Right lobe of liver (tissue), 4 donors: ENCODE data around the gene TSEN2.

ENCODE experiments used
- POLR2A ChIP-seq: fragments of 450-650 bp; IDR thresholded peaks from one replicate; pipeline ENCODE4 v1.6.1; 2017; ENCODE audit warnings: antibody characterized with exemption, mild to moderate bottlenecking
- TF ChIP-seq, protein P1 (sequence below), 4 donors: fragments of 200-600 bp in 3 of 4; fragments of 450-650 bp in 1 of 4; IDR thresholded peaks; one replicate each; pipeline versions ENCODE4 v1.5.1 to v1.8.0; 2016 to 2022; ENCODE audit warnings: antibody characterized with exemption in 4 of 4, mild to moderate bottlenecking in 2 of 4
- donor health status: DM: no; HTN: no; CAD: no.
- donor health status: DM: no; HTN: no; CAD: no.
- donor health status: DM: no; HTN: yes; CAD: no.

GRCh38 chr3:12477256-12477655, 7.0 kb upstream of the TSEN2 start:
- no peak for TF ChIP-seq POLR2A
- TF ChIP-seq, protein P1, sequence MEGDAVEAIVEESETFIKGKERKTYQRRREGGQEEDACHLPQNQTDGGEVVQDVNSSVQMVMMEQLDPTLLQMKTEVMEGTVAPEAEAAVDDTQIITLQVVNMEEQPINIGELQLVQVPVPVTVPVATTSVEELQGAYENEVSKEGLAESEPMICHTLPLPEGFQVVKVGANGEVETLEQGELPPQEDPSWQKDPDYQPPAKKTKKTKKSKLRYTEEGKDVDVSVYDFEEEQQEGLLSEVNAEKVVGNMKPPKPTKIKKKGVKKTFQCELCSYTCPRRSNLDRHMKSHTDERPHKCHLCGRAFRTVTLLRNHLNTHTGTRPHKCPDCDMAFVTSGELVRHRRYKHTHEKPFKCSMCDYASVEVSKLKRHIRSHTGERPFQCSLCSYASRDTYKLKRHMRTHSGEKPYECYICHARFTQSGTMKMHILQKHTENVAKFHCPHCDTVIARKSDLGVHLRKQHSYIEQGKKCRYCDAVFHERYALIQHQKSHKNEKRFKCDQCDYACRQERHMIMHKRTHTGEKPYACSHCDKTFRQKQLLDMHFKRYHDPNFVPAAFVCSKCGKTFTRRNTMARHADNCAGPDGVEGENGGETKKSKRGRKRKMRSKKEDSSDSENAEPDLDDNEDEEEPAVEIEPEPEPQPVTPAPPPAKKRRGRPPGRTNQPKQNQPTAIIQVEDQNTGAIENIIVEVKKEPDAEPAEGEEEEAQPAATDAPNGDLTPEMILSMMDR (IDR thresholded peaks at IDR 0.05) = no peak
